SU-DHL-6 (cell line): ENCODE measurements around the gene HOPX.

ENCODE experiments used
- EZH2phosphoT487 ChIP-seq: fragments of 200-600 bp; sonication (generic), shearing (Covaris generic); conservative IDR thresholded peaks from 2 replicates; pipeline ENCODE4 v1.6.1; 2018; ENCODE audit warnings: mild to moderate bottlenecking, antibody characterized with exemption, low read length, moderate library complexity, mixed read lengths
- TF ChIP-seq, protein P1 (sequence below): fragments of 200-600 bp; sonication (generic); IDR thresholded peaks from one replicate; pipeline ENCODE4 v1.5.1; 2017; ENCODE audit warnings: antibody characterized with exemption, mild to moderate bottlenecking, low read length, moderate library complexity; ENCODE audit not compliant: insufficient read depth, poor library complexity, severe bottlenecking

DNA sequence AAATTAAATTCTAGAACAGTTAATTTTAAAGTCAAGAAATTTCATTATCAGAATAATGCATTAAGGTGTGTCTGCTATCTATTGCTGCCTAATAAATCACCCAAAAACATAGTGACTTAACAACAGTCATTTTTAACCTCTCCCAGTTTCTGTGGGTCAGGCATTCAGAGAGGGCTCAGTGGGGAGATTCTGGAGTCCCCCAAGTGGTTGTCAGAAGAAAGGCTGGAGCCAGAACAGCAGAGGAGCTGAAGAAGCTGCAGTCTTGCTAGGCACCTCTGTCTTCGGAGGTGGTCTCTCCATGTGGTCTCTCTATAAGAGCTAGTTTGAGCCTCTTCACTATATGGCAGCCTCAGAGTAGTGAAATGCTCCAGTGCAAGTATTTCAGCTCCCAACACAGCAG, 9.3 kb upstream of the HOPX start:
- TF ChIP-seq, protein P1, sequence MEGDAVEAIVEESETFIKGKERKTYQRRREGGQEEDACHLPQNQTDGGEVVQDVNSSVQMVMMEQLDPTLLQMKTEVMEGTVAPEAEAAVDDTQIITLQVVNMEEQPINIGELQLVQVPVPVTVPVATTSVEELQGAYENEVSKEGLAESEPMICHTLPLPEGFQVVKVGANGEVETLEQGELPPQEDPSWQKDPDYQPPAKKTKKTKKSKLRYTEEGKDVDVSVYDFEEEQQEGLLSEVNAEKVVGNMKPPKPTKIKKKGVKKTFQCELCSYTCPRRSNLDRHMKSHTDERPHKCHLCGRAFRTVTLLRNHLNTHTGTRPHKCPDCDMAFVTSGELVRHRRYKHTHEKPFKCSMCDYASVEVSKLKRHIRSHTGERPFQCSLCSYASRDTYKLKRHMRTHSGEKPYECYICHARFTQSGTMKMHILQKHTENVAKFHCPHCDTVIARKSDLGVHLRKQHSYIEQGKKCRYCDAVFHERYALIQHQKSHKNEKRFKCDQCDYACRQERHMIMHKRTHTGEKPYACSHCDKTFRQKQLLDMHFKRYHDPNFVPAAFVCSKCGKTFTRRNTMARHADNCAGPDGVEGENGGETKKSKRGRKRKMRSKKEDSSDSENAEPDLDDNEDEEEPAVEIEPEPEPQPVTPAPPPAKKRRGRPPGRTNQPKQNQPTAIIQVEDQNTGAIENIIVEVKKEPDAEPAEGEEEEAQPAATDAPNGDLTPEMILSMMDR, result no peak
- no peak for TF ChIP-seq EZH2phosphoT487
